ENCODE data around the gene PNPLA5. TPM values are rescaled to one million over a fixed set of nuclear protein-coding genes. Genes with fewer than 3 reads are reported as not detected.

Gene PNPLA5
- total RNA-seq, 1 experiment from 2014 or later, result not detected

GRCh38 chr22:43851979-43852307, 39.9 kb downstream of the PNPLA5 start:
- H3K9me3 ChIP-seq (replicated peaks), result no peaks in the 10 kb centered on the region
- no peak overlapping the region for H3K27ac ChIP-seq
- H3K4me1 ChIP-seq (replicated peaks), result no peaks in the 10 kb centered on the region
- no peak for DNase-seq (ENCODE audit: low read depth in 1 of 2, low spot score in 2 of 2)
- H3K4me3 ChIP-seq, result no peak overlapping the region
- H3K36me3 ChIP-seq, result no peaks in the 10 kb centered on the region
- peaks cover 11% of the 10 kb centered on the region for H3K27me3 ChIP-seq (replicated peaks)

- no peaks in the 10 kb centered on the region for H3K36me3 ChIP-seq
- DNase-seq (ENCODE audit: low read depth in 1 of 2, low spot score in 2 of 2), result no peak
- H3K4me3 ChIP-seq, result no peak overlapping the region
- no peaks in the 10 kb centered on the region for H3K9me3 ChIP-seq (replicated peaks)
- no peaks in the 10 kb centered on the region for H3K4me1 ChIP-seq (replicated peaks)
- peaks cover 11% of the 10 kb centered on the region; the same call in 1 of the 2 replicates for H3K27me3 ChIP-seq (replicated peaks)
- no peak overlapping the region for H3K27ac ChIP-seq
Measured at GRCh38 chr22:43851058-43851978, 40.5 kb downstream of the PNPLA5 start.

DNA sequence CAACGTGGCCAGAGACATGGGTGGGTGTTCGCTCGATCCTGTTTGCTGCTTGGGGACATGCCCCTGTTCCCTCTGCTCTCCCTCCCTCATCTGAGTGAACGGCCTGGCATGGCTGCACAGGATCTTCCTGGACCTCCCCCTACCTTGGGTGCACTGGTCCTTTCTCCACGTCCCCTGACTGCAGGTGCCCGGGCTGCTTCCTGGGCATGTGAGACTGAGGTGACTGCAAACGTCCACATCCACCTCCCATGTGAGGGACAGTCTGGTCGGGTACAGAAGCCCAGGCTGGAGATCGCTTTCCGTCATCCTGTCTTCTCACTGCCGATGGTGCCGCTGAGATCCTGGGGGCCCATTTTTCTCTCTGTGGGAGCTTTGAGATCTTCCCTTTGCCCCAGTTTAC, 41.3 kb downstream of the PNPLA5 start:
- Histone ChIP-seq H3K27ac (no peak overlapping the region), H3K4me1 (replicated peaks) (no peaks in the 10 kb centered on the region), H3K27me3 (replicated peaks) (peaks cover 11% of the 10 kb centered on the region; the same call in 1 of the 2 replicates), H3K4me3 (no peak overlapping the region), H3K36me3 (no peaks in the 10 kb centered on the region), H3K9me3 (replicated peaks) (no peaks in the 10 kb centered on the region)
- DNase-seq (ENCODE audit: low read depth in 1 of 2, low spot score in 2 of 2), result no peak

- Histone ChIP-seq H3K27me3 (replicated peaks) (peaks cover 11% of the 10 kb centered on the region; the same call in 1 of the 2 replicates), H3K27ac (no peak overlapping the region), H3K36me3 (no peaks in the 10 kb centered on the region), H3K9me3 (replicated peaks) (no peaks in the 10 kb centered on the region), H3K4me1 (replicated peaks) (no peaks in the 10 kb centered on the region), H3K4me3 (no peak overlapping the region)
- no peak for DNase-seq (ENCODE audit: low read depth in 1 of 2, low spot score in 2 of 2)
Measured at GRCh38 chr22:43849731-43850130, 42.1 kb downstream of the PNPLA5 start.

DNA sequence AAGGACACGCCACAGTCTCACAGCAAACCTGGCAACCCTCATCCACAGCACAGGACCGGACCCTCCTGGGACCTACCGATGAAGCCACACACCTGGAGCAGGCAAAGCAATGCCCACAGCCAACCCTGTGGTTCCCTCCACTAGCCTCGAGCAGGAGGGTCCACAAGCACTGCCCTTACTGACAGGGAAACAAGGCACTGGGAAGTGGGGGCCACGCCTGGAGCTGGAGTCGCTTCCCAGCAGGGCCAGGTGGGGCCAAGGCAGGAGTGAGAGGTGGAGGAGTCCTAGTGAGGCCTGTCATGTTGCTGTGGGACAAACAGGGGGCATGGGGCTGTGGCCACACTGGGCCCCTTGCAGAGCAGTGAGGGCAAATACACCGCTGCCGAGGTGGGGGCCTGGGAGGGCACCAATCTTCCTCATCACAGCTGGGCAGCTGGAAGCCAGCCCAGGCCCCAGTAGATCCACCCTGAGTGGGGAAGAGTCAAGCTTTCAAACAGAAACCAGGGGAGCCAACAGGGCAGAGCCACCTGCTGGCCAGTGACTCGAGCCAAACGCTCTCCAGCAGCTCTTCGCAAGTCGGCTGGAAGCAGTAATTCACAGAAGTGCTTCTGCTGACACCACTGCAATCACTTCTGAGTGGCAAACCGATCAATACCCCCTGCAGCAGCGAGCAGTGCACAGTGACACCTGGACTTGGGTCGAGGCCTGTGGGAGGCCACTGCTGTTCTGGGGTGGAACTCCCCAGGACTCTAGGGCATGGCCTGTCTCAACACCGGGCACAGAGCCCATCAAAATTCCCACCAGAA, 43.2 kb downstream of the PNPLA5 start:
- Histone ChIP-seq H3K27me3 (replicated peaks) (peaks cover 11% of the 10 kb centered on the region; the same call in 1 of the 2 replicates), H3K27ac (no peak overlapping the region), H3K4me3 (no peak overlapping the region), H3K36me3 (no peaks in the 10 kb centered on the region), H3K9me3 (replicated peaks) (no peaks in the 10 kb centered on the region), H3K4me1 (replicated peaks) (no peaks in the 10 kb centered on the region)
- no peak for DNase-seq (ENCODE audit: low read depth in 1 of 2, low spot score in 2 of 2)

DNA sequence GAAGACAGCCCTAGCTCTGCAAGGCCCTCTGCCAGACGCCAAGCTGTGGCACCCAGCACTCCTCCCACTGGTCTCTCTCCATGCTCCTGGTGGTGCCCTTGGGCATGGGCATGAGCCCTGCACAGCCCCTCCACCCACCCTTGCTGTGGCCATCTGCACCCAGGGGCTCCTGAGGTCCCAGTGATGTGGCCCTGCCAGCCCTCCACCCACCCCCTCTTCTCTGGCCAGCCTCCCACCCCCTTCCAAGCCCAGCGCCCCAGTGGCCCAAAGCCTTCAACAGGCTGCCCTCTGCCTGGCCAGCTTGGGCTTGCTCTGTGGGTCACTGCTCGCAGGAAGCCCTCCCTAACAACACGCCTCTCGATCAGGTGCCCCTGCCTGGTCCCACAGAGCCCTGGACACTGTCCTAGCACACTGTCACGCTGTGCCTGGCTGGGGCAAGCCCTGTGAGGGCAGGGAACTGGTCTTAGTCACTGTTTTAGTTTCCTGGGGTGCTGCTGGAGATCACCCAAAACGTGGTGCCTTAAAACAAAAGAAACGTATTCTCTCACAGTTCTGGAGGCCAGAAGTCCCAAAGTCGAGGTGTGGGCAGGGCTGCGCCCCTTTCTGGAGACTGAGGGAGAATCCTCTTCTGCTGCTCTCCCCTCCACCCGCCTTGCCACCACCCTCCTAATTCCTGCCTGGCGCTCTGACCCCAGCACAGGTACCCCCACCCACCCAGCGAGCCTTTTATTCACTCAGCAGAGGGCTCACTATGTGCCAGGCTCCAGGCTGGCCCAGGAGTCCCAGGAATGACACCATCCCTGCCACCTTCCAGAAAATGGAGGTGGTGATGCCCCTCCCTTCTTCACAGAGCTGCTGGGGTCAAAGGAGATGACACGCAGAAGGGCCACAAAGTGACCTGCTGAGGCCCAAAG, 44.2 kb downstream of the PNPLA5 start:
- Histone ChIP-seq H3K4me3 (no peak overlapping the region), H3K27me3 (replicated peaks) (peaks cover 11% of the 10 kb centered on the region), H3K27ac (no peak overlapping the region), H3K4me1 (replicated peaks) (no peaks in the 10 kb centered on the region), H3K36me3 (no peaks in the 10 kb centered on the region), H3K9me3 (replicated peaks) (no peaks in the 10 kb centered on the region)
- no peak for DNase-seq (ENCODE audit: low read depth in 1 of 2, low spot score in 2 of 2)

- H3K27me3 ChIP-seq (replicated peaks), result peaks cover 11% of the 10 kb centered on the region
- H3K27ac ChIP-seq, result no peak overlapping the region
- no peak overlapping the region for H3K4me3 ChIP-seq
- no peaks in the 10 kb centered on the region for H3K36me3 ChIP-seq
- H3K4me1 ChIP-seq (replicated peaks), result no peaks in the 10 kb centered on the region
- no peak for DNase-seq (ENCODE audit: low read depth in 1 of 2, low spot score in 2 of 2)
- no peaks in the 10 kb centered on the region for H3K9me3 ChIP-seq (replicated peaks)
Measured at GRCh38 chr22:43846966-43847365, 44.8 kb downstream of the PNPLA5 start.

- H3K36me3 ChIP-seq, result no peaks in the 10 kb centered on the region
- H3K4me3 ChIP-seq, result no peak overlapping the region
- H3K4me1 ChIP-seq (replicated peaks), result no peaks in the 10 kb centered on the region
- no peak overlapping the region for H3K27ac ChIP-seq
- no peak for DNase-seq (ENCODE audit: low read depth in 1 of 2, low spot score in 2 of 2)
- H3K9me3 ChIP-seq (replicated peaks), result no peaks in the 10 kb centered on the region
- H3K27me3 ChIP-seq (replicated peaks), result peaks cover 5% of the 10 kb centered on the region
Measured at GRCh38 chr22:43845981-43846380, 45.8 kb downstream of the PNPLA5 start.

DNA sequence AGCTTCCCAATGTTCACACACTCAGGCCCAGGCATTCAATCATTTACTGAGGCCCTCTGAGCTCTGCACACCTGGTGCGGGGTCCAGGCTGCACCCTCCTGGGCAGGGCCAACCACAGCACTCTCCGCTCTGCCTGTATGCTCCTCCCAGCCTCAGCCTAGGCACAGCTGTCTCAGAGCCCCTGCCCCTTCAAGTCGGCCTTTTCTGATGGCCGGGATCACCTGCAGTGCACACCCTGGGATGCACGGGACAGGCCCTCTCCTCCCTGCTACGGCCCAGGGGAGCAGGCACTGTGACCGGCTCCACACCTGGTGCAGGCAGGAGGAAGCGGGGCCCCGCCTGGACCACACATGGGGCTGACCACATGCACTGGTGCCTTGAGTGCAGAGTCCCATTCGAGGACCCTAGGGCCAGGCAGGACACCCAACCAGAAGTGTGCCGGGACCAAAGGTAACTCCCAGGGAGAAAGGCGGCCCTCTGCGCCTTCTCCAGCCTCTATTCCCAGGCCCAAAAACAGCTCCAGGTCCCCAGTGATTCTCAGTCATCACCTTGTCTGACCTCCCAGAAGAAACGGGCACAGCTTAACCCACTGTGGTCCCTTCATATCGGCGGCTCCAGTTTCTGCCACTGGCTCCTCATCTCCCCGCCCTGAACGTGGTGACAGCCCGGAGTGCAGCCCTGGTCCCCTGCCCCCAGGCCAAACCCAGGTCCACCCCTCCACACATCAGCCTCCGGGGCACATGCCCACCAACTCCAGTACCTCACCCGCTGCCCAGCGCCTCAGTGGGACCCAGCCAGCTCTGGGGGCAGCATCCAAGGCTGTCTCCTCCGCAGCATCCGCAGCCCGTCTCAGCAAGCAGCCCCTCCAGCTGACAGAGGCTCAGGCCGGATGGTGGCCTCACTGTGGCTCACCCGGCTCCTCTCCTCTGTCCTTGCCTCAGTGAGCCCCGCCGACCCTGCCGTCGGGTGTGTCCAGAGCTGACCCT, 47.0 kb downstream of the PNPLA5 start:
- Histone ChIP-seq H3K4me1 (replicated peaks) (no peaks in the 10 kb centered on the region), H3K27me3 (replicated peaks) (peaks cover 4% of the 10 kb centered on the region; the same call in 1 of the 2 replicates), H3K9me3 (replicated peaks) (no peaks in the 10 kb centered on the region), H3K27ac (no peak overlapping the region), H3K36me3 (no peaks in the 10 kb centered on the region), H3K4me3 (no peak overlapping the region)
- no peak for DNase-seq (ENCODE audit: low read depth in 1 of 2, low spot score in 2 of 2)

- H3K27ac ChIP-seq, result no peak overlapping the region
Measured at GRCh38 chr22:43843783-43844530, 47.9 kb downstream of the PNPLA5 start.

DNA sequence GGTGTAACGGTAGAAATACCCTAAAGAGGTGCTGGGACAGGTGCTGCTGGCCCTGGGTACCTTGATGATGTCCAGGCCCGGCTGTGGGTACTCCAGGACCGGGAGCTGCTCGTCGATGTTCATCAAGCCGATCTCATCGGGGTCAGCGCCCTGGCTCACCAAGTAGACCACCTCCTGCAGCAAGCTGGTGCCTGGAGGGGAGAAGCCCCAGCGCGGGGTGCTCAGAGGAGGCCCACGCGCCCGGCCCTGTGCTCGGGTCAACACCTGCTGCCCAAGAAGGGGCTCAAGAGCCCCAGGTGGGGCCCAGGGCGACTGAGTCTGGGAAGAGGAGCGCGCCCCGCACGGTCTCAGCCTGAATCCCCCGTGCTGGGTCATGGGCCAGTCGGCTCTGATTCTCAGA, 50.1 kb downstream of the PNPLA5 start:
- no peak overlapping the region for H3K27ac ChIP-seq
- no peaks in the 10 kb centered on the region for H3K9me3 ChIP-seq (replicated peaks)
- DNase-seq (ENCODE audit: low read depth in 1 of 2, low spot score in 2 of 2), result no peak
- H3K36me3 ChIP-seq, result no peaks in the 10 kb centered on the region
- no peaks in the 10 kb centered on the region for H3K4me1 ChIP-seq (replicated peaks)
- no peak overlapping the region for H3K4me3 ChIP-seq
- H3K27me3 ChIP-seq (replicated peaks), result peaks cover 6% of the 10 kb centered on the region

More at GRCh38 chr22:43843783-43844530, 47.9 kb downstream of the PNPLA5 start:
- no peaks in the 10 kb centered on the region for H3K4me1 ChIP-seq (replicated peaks)
- no peak for DNase-seq (ENCODE audit: low read depth in 1 of 2, low spot score in 2 of 2)
- H3K4me3 ChIP-seq, result no peak overlapping the region
- H3K9me3 ChIP-seq (replicated peaks), result no peaks in the 10 kb centered on the region
- H3K36me3 ChIP-seq, result no peaks in the 10 kb centered on the region
- peaks cover 7% of the 10 kb centered on the region for H3K27me3 ChIP-seq (replicated peaks)

DNA sequence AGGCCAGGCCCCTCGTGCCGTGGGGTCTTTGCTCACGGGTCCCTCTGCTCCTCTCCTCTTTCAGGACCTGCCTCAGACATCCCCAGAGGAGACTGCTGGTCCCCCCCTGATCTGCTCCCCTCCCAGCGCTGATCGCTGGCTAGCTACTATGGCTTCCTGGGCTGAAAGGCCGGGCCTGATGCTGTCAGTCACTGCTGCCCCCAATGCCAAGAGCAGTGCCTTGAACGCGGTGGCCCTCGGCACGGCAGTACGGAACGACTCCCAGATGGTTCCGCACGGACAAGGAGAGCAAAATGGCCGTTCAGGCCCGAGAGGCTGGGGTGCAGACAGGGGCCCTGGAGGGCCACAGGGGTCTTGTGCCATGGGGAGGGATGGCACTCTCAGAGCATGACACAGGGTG, 51.0 kb downstream of the PNPLA5 start:
- H3K9me3 ChIP-seq (replicated peaks), result no peaks in the 10 kb centered on the region
- H3K27me3 ChIP-seq (replicated peaks), result peaks cover 6% of the 10 kb centered on the region
- no peak overlapping the region for H3K4me3 ChIP-seq
- H3K36me3 ChIP-seq, result no peaks in the 10 kb centered on the region
- no peaks in the 10 kb centered on the region for H3K4me1 ChIP-seq (replicated peaks)
- no peak overlapping the region for H3K27ac ChIP-seq
- no peak for DNase-seq (ENCODE audit: low read depth in 1 of 2, low spot score in 2 of 2)
